NCI-H1092 (cell line): Measurements from ENCODE around the gene SETX.

ENCODE experiments used
- DNase-seq: peaks from one replicate; lab custom pipeline; 2025; lab: John Stamatoyannopoulos, UW

The SETX gene

DNA sequence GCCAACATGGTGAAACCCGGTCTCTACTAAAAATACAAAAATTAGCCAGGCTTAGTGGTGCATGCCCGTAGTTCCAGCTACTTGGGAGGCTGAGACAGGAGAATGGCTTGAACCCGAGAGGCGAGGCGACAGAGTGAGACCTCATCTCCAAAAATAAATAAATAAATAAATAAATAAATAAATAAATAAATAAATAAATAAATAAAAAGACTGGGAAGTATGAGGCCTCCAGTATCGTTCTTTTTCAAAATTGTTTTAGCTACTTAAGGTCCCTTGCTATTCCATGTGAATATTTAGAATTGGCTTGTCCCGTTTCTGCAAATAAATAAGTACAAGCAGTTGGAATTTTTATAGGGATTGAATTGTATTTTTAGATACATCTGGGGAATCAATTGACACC lies 3.0 kb upstream of the SETX start:
- no peak for DNase-seq

- no peak for DNase-seq
Measured at GRCh38 chr9:132356324-132356924, 1.6 kb upstream of the SETX start.

DNA sequence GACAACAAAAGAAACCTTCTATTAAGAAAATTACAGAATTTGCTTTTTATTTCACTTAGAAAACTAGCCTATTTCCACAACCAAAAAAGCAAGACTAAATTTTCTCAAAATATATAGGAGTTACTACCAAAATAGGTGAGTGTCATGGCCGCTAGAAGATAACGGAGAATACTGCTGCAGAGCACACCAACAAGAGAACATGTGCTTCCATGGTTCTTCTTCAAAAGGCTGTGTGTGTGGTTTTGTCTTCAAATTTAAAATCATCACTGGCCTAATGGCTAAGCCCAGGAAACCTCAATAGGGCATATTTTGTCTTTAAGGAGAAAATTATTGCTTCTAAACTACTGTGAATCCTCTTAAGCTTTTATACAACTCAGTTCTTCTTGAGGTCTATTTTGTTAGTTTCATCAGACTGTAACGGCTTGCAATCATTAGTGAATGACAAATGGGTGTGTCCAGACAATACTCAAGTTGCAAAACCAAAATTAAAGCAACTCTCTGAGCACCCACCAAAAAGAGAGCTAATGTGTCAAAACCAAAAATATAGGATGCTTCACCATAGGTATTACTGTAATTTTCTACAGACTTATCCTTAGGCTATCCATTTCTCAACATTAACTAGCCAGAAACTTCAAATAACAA lies 3.3 kb downstream of the SETX start:
- DNase-seq: no peak

DNA sequence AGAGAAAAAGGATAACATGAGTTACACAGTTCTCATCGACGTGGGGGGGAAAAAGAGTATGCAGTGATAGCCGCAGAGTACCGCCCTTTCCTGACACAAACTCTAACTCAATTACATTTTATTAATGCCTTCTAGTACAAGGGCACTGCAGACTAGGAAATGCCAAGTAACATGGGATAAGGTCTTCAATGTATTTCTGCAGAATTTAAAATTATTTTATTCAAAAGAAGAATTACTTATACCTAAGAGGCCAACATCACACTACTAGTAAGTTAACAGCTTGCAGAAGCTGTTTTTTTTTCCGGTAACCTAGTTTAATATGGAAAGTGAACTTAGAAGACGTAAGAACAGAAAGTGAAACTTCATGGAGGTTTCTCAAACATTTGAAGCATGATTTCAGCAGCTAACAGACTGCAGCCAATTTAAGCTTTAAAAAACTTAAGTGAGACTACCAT lies 3.9 kb downstream of the SETX start:
- DNase-seq: no peak

DNA sequence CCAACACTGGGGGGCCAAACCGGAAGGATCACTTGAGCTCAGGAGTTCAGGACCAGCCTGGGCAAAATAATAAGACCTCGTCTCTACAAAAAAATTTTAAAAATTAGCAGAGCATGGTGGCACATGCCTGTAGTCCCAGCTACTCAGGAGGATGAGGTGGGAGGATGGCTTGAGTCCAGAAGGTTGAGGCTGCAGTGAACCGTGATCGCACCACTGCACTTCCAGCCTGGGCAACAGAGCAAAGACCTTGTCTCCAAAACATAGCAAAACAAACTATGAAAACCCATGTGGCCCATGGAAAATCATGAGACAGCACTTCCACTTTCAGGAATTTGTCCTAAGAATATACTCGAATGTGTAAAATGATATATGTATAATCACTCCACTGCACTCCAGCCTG lies 6.1 kb downstream of the SETX start:
- DNase-seq: no peak

- DNase-seq: no peak
Measured at GRCh38 chr9:132346177-132346576, 8.6 kb downstream of the SETX start.

DNA sequence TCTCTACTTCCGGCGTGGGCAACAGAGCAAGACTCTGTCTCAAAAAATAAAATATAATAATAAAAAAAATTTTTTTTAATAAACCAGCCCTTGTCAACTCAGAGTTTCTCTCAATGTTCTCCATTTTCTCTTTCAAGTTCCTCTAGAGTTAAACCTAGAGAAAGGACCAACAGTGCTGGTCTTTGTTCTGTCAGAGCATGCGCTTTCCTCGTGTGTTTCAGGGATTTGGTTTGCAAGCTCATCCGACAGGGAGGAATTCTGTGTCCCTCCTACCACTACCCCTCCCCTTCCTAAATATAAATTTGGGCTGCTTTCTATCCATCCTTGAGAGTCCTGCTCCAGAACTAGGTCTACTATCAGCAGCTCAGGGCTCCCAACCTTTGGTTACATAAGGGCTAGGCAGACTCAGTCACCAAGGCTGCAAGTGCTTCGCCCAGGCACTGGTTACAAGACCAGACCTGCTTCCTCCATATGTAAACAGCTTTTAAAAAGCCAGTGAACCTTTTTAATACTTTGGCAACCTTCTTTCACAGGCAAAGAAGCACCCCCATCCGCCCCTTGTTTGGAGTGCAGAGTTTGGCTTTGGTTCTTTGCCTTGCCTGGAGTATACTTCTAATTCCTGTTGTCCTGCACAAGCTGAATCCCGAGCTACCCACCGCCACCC lies 13.5 kb downstream of the SETX start:
- no peak for DNase-seq

GRCh38 chr9:132334364-132334763 lies 20.4 kb downstream of the SETX start:
- no peak for DNase-seq

- no peak for DNase-seq
Measured at GRCh38 chr9:132333556-132333955, 21.2 kb downstream of the SETX start.

DNA sequence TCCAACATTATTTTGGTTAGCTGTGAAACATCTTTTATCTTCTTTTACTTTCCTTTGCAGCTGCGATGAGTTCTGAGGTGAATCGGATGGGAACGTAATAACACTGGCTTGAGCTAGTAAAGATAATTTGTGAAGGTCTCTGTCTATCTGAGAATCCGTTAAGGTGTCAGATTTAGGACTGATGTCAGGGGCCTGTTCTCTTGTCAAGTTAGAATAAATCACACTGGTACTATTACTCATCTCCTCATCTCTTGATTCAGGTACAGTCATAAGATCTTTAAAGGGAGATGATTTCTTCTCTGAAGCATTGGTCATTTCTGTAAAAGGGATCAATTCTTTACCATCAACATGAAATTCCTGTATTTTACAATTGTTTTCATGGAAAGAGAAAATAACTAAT lies 26.2 kb downstream of the SETX start:
- DNase-seq: no peak

DNA sequence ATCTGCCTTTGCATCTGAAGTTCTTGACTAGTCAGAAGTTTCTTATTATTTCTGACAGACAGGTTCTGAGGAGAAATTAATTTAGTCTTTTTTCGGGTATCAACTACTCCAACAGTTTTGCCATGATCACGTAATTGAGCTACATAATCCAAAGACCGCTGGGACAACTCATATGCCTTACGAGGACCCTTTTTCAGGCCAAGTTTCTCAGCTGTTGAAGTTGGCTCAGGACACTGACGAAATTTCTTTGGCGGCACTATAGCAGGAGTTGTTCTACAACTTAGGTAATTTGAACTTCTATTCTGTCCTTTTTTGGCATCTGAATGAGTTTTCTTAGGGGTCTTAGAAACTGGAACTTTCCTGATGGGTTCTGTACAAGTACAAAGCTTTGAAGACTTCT lies 27.2 kb downstream of the SETX start:
- DNase-seq: no peak

- DNase-seq: no peak
Measured at GRCh38 chr9:132324425-132324824, 30.4 kb downstream of the SETX start.

- DNase-seq: no peak
Measured at GRCh38 chr9:132319421-132320110, 35.2 kb downstream of the SETX start.

DNA sequence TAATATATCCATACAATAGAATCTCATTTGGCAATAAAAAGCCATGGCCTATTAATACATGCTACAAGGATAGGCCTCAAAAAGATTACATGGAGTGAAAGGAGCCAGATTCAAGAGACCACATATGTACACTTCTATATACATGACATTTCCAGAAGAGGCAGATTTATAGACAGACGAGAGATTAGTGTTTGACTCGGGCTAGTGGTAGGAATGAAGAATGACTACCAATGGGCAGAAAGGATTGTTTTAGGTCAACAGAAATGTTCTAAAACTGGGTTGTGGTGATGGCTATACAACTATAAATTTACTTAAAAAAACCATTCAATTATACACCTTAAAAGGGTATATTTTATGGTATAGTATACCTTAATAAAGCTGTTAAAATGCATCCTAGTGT lies 41.9 kb downstream of the SETX start:
- DNase-seq: no peak

DNA sequence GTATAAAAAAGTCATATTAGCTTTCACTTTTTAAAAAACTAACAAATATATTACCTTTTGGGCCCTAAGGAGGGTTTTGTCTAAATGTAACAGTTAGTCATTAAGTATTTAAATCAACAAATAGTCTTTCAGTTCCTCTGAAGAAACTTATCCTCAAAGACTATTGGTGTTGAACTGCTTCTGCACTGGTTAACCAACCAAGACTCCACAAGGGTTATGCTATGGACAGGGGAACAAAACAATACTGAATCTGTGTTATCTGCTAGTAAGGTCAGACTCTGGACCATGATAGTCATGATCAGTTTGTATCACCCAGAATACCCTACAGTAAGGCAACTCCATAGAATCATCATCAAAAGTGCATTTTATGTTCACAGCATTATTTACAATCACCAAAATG lies 42.4 kb downstream of the SETX start:
- DNase-seq: no peak

GRCh38 chr9:132311978-132312377 lies 42.8 kb downstream of the SETX start:
- DNase-seq: no peak

- DNase-seq: no peak
Measured at GRCh38 chr9:132309056-132309455, 45.7 kb downstream of the SETX start.

- DNase-seq: no peak
Measured at GRCh38 chr9:132301521-132301920, 53.3 kb downstream of the SETX start.

DNA sequence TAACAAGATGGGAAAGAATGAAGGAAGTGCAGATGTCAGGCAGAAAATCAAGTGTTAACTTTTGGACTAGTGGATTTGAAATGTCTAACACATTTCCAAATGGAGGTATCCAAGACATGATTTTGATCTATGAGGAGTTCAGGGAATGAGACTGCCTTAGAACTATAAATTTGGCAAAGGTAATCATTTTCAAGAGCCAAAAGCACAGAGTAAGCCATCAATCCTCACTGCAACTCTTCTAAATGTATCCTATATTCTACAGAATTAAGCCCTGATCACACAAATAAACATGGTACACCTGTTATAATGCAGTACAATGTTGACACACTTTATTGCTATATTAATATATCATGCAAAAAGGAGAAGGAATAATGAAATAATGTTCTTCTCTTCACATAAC lies 55.6 kb downstream of the SETX start:
- DNase-seq: no peak

DNA sequence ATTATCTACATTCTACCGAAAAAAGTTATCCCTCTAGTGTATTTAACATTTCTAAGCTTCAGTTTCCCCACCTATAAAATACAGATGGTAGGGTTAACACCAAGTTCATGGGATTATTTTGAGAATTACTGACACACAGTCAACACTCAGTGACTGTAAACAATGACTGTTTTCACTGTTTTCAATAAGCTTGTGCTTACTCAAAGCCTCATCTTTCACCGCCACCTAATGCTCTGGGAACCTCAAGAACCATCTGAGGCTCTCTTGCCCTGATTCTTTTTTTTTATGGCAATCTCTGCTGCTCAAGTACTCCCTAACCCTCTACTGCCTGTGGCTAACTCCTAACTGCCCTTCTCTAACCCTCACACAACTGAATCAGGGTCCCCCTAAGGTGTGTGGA lies 59.6 kb downstream of the SETX start:
- DNase-seq: no peak

DNA sequence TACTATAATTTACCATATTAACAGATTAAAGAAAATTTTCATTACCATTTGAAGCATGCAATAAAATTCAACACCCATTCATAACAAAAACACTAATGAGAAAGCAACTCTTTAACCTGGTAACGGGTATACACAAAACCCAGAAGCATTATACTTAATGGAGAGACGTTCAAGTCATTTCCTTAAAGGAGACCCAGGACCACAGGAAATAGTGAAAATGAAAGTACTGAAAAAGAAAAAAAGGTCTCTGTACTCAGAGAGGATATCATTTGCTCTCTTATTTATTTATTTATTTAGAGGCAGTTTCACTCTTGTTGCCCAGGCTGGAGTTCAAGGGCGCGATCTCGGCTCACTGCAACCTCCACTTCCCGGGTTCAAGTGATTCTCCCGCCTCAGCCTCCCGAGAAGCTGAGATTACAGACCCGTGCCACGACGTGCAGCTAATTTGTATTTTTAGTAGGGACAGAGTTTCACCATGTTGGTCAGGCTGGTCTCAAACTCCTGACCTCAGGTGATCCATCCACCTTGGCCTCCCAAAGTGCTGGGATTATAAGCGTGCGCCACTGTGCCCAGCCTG lies 61.6 kb downstream of the SETX start:
- DNase-seq: no peak

DNA sequence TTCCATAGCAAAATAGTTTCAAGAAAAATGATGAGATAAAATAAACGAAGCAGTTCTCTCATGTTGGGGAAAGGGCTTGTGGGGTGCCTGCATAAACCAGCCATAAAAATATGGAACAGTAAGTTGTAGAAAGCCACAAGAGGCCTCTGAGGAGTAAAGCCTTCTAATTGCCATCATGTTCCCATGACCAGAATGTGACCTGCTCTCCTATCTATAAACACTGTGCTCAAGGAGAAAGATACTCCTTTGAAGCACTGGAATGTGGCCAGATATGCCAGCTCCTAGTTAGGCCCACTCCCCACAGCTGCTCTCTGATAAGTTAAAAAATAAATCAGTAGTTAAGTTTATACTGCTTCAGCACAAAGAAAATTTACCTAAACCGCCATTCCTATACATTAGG lies 65.8 kb downstream of the SETX start:
- DNase-seq: no peak

DNA sequence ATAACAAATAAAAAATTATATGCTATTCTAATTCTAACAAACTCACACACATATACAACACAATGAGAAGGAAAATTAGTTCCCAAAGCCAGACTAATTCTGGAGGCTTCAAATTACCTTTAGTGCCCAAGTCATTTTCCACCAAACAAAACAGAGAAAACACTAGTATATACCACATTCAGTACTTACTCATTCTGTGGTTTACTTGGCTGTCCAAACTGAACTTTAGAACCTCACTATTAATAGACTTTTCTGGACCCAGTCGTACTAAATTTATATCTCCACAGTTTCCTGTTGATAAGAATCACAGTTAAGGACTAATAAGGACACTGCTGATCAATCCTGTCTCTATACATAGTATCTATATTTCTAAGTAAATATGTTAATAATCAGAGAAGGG lies 66.4 kb downstream of the SETX start:
- DNase-seq: no peak
